SK-N-SH treated with all-trans-retinoic acid at 6 μM for 48 hours (cell line): ENCODE data around the gene PSEN1.

ENCODE experiments used
- ATAC-seq: fragments of 200-7000 bp; cut with Tn5 transposase; 3 replicates; pipeline ENCODE4 v1.9.1; 2020; ENCODE audit warnings: mild to moderate bottlenecking, moderate library complexity
- ARNTL ChIP-seq: fragments of 450-650 bp; formaldehyde crosslinking; IDR thresholded peaks from 2 replicates; pipeline ENCODE4 v1.5.0; 2020; ENCODE audit warnings: low read depth, mild to moderate bottlenecking, moderate library complexity, borderline replicate concordance
- BACH2 ChIP-seq: fragments of 250-450 bp; sonication (Bioruptor Pico); IDR thresholded peaks from 2 replicates; pipeline ENCODE4 v1.9.0; 2021; ENCODE audit warnings: mild to moderate bottlenecking, borderline replicate concordance
- CREB5 ChIP-seq: fragments of 250-450 bp; sonication (Bioruptor Pico); IDR thresholded peaks from 2 replicates; pipeline ENCODE4 v1.5.1; 2020; ENCODE audit warnings: low read depth, mild to moderate bottlenecking, moderate library complexity
- CSDC2 ChIP-seq: fragments of 250-450 bp; sonication (Bioruptor Pico); IDR thresholded peaks from 2 replicates; pipeline ENCODE4 v1.5.0; 2020; ENCODE audit warnings: mild to moderate bottlenecking, moderate library complexity
- ESRRG ChIP-seq: fragments of 250-450 bp; sonication (Bioruptor Pico); IDR thresholded peaks from 2 replicates; pipeline ENCODE4 v1.6.1; 2021; ENCODE audit warnings: mild to moderate bottlenecking
- GLIS3 ChIP-seq: fragments of 250-450 bp; sonication (Bioruptor Pico); IDR thresholded peaks from 2 replicates; pipeline ENCODE4 v1.5.0; 2020; ENCODE audit warnings: mild to moderate bottlenecking, moderate library complexity
- ISL1 ChIP-seq: fragments of 250-450 bp; sonication (Bioruptor Pico); IDR thresholded peaks from 2 replicates; pipeline ENCODE4 v2.1.2; 2022; ENCODE audit warnings: mild to moderate bottlenecking, moderate library complexity
- OSR1 ChIP-seq: fragments of 250-450 bp; sonication (Bioruptor Pico); IDR thresholded peaks from 2 replicates; pipeline ENCODE4 v1.8.0; 2022; ENCODE audit warnings: moderate library complexity, mild to moderate bottlenecking, inconsistent platforms
- PATZ1 ChIP-seq: fragments of 250-450 bp; sonication (Bioruptor Pico); IDR thresholded peaks from 2 replicates; pipeline ENCODE4 v1.8.0; 2020; ENCODE audit warnings: mild to moderate bottlenecking, moderate library complexity, borderline replicate concordance
- PPARA ChIP-seq: fragments of 250-450 bp; sonication (Bioruptor Pico); IDR thresholded peaks from 2 replicates; pipeline ENCODE4 v1.5.0; 2020; ENCODE audit warnings: mild to moderate bottlenecking, borderline replicate concordance
- RARB ChIP-seq: fragments of 250-450 bp; sonication (Bioruptor Pico); IDR thresholded peaks from 2 replicates; pipeline ENCODE4 v1.8.0; 2021; ENCODE audit warnings: mild to moderate bottlenecking, moderate library complexity
- SNAI2 ChIP-seq: fragments of 250-450 bp; sonication (Bioruptor Pico); IDR thresholded peaks from 2 replicates; pipeline ENCODE4 v1.5.0; 2020; ENCODE audit warnings: mild to moderate bottlenecking, moderate library complexity
- TCF4 ChIP-seq: fragments of 250-450 bp; sonication (Bioruptor Pico); IDR thresholded peaks from 2 replicates; pipeline ENCODE4 v1.8.0; 2021; ENCODE audit warnings: mild to moderate bottlenecking, moderate library complexity, borderline replicate concordance
- ZC3H10 ChIP-seq: fragments of 250-450 bp; sonication (Bioruptor Pico); IDR thresholded peaks from 2 replicates; pipeline ENCODE4 v1.5.1; 2021; ENCODE audit warnings: mild to moderate bottlenecking, moderate library complexity
- ZFP3 ChIP-seq: fragments of 250-450 bp; sonication (Bioruptor Pico); IDR thresholded peaks from 2 replicates; pipeline ENCODE4 v1.5.0; 2020; ENCODE audit warnings: mild to moderate bottlenecking, moderate library complexity
- ZFP30 ChIP-seq: fragments of 450-650 bp; formaldehyde crosslinking; IDR thresholded peaks from 2 replicates; pipeline ENCODE4 v1.5.0; 2022; ENCODE audit warnings: mild to moderate bottlenecking, moderate library complexity
- ZNF565 ChIP-seq: fragments of 450-650 bp; formaldehyde crosslinking; conservative IDR thresholded peaks from 2 replicates; pipeline ENCODE4 v1.5.0; 2020; ENCODE audit warnings: low read depth, mild to moderate bottlenecking, moderate library complexity
- ZNF70 ChIP-seq: fragments of 450-650 bp; formaldehyde crosslinking; IDR thresholded peaks from 2 replicates; pipeline ENCODE4 v1.5.0; 2020; ENCODE audit warnings: mild to moderate bottlenecking, moderate library complexity
- TF ChIP-seq, protein P1 (sequence below): fragments of 250-450 bp; sonication (Bioruptor Pico); IDR thresholded peaks from 2 replicates; pipeline ENCODE4 v1.5.1; 2021; ENCODE audit warnings: mild to moderate bottlenecking, moderate library complexity
- TF ChIP-seq, protein P2 (sequence below): fragments of 250-450 bp; sonication (Bioruptor Pico); IDR thresholded peaks from 2 replicates; pipeline ENCODE4 v1.5.0; 2020; ENCODE audit warnings: mild to moderate bottlenecking, moderate library complexity

Gene PSEN1

DNA sequence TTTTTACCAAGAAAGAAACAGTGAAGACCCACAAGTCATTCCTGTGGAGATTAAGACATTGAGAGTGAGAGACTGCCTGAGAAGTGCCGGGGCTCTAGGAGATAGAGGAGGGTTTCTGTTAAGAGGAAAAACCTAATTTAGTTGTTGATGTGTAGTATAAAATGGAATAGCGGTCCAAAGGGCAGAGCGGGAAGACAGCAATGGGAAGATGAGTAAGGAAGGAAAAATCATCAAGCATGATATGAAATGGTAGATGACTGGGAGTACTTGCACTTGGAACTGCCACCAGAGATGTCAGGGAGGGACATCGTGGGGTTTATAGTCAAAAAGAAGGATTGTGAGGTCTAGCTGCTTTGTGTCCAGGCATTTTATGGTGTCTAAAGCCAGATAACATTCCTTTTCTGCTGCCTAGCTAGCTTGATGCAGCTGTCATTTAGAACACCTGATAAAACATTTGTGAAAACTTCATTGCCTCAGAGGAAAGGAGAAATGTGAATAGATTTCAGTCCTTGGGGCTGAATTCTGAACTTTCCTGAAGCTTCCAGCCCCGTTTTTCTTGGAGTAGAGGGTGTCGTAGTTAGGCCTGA, 20.1 kb upstream of the PSEN1 start:
- no peak for ATAC-seq
- TF ChIP-seq CSDC2 (CRISPR knock-in tag) (no peak), BACH2 (CRISPR knock-in tag) (no peak), OSR1 (CRISPR knock-in tag) (no peak)
- TF ChIP-seq, all 23 proteins: peak for 0

DNA sequence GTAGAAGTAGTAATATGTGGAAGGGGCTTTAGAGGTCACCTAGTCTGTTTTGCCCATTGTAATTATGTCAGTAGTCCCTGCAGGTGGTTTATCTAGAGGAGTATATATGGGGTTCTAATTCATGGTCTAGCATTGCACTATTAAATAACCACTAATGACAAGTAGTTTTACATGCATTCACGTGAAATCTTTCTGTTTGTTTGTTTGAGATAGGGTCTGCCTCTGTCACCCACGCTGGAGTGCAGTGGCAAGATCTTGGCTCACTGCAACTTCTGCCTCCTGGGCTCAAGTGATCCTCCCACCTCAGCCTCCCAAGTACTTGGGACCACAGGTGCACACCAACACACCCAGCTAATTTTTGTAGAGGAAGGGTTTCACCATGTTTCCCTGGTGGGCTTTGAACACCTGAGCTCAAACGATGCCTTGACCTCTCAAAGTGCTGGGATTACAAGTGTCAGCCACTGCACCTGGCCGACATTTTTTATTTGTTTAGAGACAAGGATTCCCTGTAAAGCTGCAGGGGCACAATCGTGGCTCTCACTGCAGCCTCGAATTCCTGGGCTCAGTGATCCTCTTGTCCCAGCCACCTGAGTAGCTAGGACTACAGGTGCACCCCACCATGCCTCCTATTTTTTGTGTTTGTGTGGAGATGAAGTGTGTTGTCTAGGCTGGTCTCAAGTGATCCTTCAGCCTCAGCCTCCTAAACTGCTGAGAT, 12.0 kb upstream of the PSEN1 start:
- TF ChIP-seq ZNF70: no peak
- no peak for TF ChIP-seq GLIS3
- no peak for ATAC-seq

DNA sequence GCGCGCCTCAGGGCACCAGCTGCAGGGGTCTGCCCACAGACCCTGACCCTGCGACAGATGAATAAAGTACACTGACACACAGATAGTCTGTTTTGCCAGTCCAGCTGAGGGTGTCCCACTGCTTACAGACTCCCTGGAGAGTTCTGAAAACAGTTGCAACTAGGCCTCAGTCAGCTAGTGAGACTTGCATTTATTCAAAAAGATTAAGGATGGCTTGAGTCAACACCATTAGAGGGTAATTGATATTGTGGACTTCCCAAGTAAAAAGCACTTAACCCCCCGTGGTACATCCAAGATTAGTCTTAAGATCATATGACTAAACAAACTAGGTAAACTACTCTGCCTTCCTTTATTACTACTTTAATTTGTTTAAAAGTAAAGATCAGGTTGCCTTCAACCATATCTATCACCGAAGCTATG, 11.1 kb upstream of the PSEN1 start:
- no peak for ATAC-seq
- TF ChIP-seq CREB5 (CRISPR knock-in tag): no peak
- no peak for TF ChIP-seq ZFP30 (CRISPR knock-in tag)
- no peak for TF ChIP-seq GLIS3
- TF ChIP-seq, protein P1, sequence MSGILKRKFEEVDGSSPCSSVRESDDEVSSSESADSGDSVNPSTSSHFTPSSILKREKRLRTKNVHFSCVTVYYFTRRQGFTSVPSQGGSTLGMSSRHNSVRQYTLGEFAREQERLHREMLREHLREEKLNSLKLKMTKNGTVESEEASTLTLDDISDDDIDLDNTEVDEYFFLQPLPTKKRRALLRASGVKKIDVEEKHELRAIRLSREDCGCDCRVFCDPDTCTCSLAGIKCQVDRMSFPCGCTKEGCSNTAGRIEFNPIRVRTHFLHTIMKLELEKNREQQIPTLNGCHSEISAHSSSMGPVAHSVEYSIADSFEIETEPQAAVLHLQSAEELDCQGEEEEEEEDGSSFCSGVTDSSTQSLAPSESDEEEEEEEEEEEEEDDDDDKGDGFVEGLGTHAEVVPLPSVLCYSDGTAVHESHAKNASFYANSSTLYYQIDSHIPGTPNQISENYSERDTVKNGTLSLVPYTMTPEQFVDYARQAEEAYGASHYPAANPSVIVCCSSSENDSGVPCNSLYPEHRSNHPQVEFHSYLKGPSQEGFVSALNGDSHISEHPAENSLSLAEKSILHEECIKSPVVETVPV: no peak
- TF ChIP-seq ZC3H10 (CRISPR knock-in tag): no peak
- TF ChIP-seq ESRRG (CRISPR knock-in tag): no peak
- TF ChIP-seq PPARA (CRISPR knock-in tag): no peak
- TF ChIP-seq PATZ1: no peak
- TF ChIP-seq RARB (CRISPR knock-in tag): no peak
- TF ChIP-seq ISL1 (CRISPR knock-in tag): no peak
- no peak for TF ChIP-seq TCF4 (CRISPR knock-in tag)
- no peak for TF ChIP-seq SNAI2 (CRISPR knock-in tag)
- no peak for TF ChIP-seq ARNTL
- no peak for TF ChIP-seq ZNF565
- TF ChIP-seq CSDC2 (CRISPR knock-in tag): no peak
- no peak for TF ChIP-seq ZFP3 (CRISPR knock-in tag)
- TF ChIP-seq BACH2 (CRISPR knock-in tag): no peak

DNA sequence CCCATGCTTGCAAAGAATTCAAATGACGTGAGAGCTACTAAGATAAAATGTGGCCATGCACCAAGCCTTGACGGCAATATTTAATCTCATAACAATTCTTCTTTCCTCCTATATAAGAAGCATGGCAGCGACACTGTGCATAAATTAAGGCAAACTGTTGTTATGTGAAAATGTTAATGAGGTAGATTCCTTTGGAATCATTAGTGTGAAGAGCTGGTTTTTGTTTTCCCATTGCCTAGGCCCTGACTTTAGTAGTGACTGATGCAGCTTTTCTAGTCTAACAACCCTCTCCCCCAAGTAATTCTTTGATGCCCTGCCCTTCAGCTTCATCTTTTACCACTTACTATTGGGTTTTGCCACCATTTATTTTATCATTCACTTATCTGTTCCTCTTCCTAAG, 10.6 kb upstream of the PSEN1 start:
- ATAC-seq: no peak
- TF ChIP-seq, protein P1: no peak

DNA sequence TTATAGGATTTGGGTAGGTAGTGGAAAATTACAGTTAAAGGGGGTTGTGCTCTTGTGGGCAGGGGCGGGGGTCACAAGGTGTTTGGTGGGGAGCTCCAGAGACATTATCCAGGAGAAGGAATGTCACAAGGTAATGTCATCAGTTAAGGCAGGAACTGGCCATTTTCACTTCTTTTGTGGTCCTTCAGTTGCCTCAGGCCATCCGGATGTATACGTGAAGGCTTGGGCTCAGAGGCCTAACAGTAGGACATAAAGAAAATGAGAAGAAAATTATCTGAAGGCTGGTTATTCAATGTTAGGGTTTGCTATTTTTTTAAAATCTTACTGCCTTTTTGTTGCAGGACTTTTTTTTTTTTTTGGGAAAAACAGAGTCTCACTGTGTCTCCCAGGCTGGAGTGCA, 2.5 kb upstream of the PSEN1 start:
- no peak for ATAC-seq
- TF ChIP-seq OSR1 (CRISPR knock-in tag): no peak
- no peak for TF ChIP-seq CREB5 (CRISPR knock-in tag)
- no peak for TF ChIP-seq PATZ1
- no peak for TF ChIP-seq ZNF565
- no peak for TF ChIP-seq RARB (CRISPR knock-in tag)
- TF ChIP-seq ZNF70: no peak
- TF ChIP-seq ARNTL: no peak
- TF ChIP-seq, protein P2, sequence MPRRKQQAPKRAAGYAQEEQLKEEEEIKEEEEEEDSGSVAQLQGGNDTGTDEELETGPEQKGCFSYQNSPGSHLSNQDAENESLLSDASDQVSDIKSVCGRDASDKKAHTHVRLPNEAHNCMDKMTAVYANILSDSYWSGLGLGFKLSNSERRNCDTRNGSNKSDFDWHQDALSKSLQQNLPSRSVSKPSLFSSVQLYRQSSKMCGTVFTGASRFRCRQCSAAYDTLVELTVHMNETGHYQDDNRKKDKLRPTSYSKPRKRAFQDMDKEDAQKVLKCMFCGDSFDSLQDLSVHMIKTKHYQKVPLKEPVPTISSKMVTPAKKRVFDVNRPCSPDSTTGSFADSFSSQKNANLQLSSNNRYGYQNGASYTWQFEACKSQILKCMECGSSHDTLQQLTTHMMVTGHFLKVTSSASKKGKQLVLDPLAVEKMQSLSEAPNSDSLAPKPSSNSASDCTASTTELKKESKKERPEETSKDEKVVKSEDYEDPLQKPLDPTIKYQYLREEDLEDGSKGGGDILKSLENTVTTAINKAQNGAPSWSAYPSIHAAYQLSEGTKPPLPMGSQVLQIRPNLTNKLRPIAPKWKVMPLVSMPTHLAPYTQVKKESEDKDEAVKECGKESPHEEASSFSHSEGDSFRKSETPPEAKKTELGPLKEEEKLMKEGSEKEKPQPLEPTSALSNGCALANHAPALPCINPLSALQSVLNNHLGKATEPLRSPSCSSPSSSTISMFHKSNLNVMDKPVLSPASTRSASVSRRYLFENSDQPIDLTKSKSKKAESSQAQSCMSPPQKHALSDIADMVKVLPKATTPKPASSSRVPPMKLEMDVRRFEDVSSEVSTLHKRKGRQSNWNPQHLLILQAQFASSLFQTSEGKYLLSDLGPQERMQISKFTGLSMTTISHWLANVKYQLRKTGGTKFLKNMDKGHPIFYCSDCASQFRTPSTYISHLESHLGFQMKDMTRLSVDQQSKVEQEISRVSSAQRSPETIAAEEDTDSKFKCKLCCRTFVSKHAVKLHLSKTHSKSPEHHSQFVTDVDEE (CRISPR knock-in tag): no peak
